ENCODE measurements around the gene ZNF682. TPM values are rescaled to one million over a fixed set of nuclear protein-coding genes. Genes with fewer than 3 reads are reported as not detected.
"Not testable (repeated sequence)": the region's sequence is repeated elsewhere in the genome, so short reads cannot be mapped to it uniquely, and the experiment has no call there.

Gene ZNF682
- 1.2 TPM for polyA plus RNA-seq (2013, experiment 1 of 2)
- 2.0 TPM for polyA plus RNA-seq (2013, experiment 2 of 2)

DNA sequence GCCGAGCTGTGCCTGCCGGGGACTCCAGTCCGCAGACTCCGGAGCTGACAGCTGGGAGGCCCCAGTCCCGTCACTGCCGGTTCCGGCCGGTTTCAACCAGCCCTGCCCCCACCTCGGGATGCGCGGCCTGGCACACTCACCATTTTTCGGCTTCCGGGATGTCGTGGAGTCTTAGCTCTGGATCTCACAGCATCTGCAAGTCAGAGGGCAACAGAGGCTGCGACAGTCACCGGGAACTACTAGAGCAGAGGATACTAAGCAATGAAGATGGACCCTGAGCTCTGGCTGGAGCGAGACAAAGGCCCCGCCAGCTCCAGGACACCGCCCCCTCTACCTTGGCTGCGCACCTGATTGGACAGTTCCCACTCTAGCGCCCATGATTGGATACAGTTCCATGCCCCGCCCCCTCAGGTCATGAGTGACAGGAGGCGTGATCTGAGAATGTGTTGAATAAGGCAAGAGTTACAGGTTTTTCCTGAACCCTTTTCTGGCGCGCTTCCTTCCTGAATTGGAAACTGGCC, at the start of gene ZNF682:
TSS of gene ZNF682 (minus strand) at position 303 of the 521 bp plus-strand sequence. CDS start at position 143, 160 bp downstream.
- H3K14ac ChIP-seq (ENCODE audit: low read length in 2 of 2): no peak within 1 kb of the TSS
- H2AFZ ChIP-seq (ENCODE audit: low read depth, low read length): peak within 1 kb of the TSS; percentile 10
- H3K9me3 ChIP-seq (ENCODE audit: control insufficient read depth, low read length): peaks cover 20% of the 10 kb centered on the region
- peak within 1 kb of the TSS; percentile 68 to 90 for H3K4me3 ChIP-seq (ENCODE audit: insufficient read depth in 1 of 2, low read depth in 1 of 2, low read length in 2 of 2)
- H3K36me3 ChIP-seq (ENCODE audit: control insufficient read depth in 1 of 2, insufficient read depth in 2 of 2, low read depth in 1 of 2, low read length in 2 of 2): peaks cover 0 to 3% of the 10 kb centered on the region in 2 experiments
- H3K4me1 ChIP-seq (ENCODE audit: control insufficient read depth, insufficient read depth, low read depth, low read length): no peaks in the 10 kb centered on the region
- peaks cover 17% of the 10 kb centered on the region for H3K79me1 ChIP-seq (replicated peaks; ENCODE audit: low read length, poor library complexity, severe bottlenecking)
- H2BK120ac ChIP-seq (ENCODE audit: low read depth, low read length): no peak within 1 kb of the TSS
- no peak within 1 kb of the TSS for H3K23ac ChIP-seq (ENCODE audit: low read length in 2 of 2)
- H3K27me3 ChIP-seq (ENCODE audit: control insufficient read depth in 1 of 2, insufficient read depth in 1 of 2, low read length in 2 of 2): no peaks in the 10 kb centered on the region
- no peak within 1 kb of the TSS for H2BK15ac ChIP-seq (ENCODE audit: low read depth, poor library complexity, severe bottlenecking)
- no peak within 1 kb of the TSS for H2BK5ac ChIP-seq (ENCODE audit: low read depth, low read length, poor library complexity, severe bottlenecking)
- no peak within 1 kb of the TSS for H2AK5ac ChIP-seq (ENCODE audit: low read length, severe bottlenecking)
- H3K4me2 ChIP-seq (ENCODE audit: low read length, poor library complexity, severe bottlenecking): peak within 1 kb of the TSS; percentile 84
- H4K91ac ChIP-seq (ENCODE audit: low read length): no peak within 1 kb of the TSS
- H4K8ac ChIP-seq (ENCODE audit: low read length): peak within 1 kb of the TSS; percentile 69
- peak within 1 kb of the TSS; percentile 91 for H3K9ac ChIP-seq (ENCODE audit: low read length)
- under 1% methylated on average over 23 of the region's 25 CpGs for WGBS
- DNase-seq: peak; percentile 95
- H3K4ac ChIP-seq (ENCODE audit: low read depth in 1 of 2, low read length in 2 of 2): no peak within 1 kb of the TSS
- H3K18ac ChIP-seq (ENCODE audit: low read depth in 1 of 2, low read length in 2 of 2): peak within 1 kb of the TSS in 1 of 2 experiments; percentile 4
- peak within 1 kb of the TSS; percentile 42 for H3K27ac ChIP-seq (ENCODE audit: low read length, poor library complexity, severe bottlenecking)
- H2BK12ac ChIP-seq (ENCODE audit: low read length in 2 of 2): no peak within 1 kb of the TSS

DNA sequence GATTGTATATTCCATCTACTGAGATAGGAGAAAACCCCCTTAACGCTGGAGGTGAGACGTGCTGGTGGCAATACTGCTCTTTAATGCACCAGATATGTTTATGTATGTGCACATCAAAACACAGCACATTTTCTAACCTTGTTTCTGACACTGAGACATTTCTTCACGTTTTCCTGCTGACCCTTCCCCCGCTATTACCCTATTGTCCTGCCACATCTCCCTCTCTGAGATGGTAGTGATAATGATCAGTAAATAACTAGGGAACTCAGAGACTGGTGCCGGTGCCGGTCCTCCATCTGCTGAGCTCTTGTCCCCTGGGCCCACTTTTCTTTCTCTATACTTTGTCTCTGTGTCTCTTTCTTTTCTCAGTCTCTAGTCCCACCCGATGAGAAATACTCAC, 43.6 kb upstream of the ZNF682 start:
- not testable (repeated sequence) for H2BK120ac ChIP-seq (ENCODE audit: low read depth, low read length); H2BK5ac ChIP-seq (ENCODE audit: low read depth, low read length, poor library complexity, severe bottlenecking); H3K27me3 ChIP-seq (ENCODE audit: control insufficient read depth in 1 of 2, insufficient read depth in 1 of 2, low read length in 2 of 2); H3K4ac ChIP-seq (ENCODE audit: low read depth in 1 of 2, low read length in 2 of 2); H2BK15ac ChIP-seq (ENCODE audit: low read depth, poor library complexity, severe bottlenecking); H3K4me3 ChIP-seq (ENCODE audit: insufficient read depth in 1 of 2, low read depth in 1 of 2, low read length in 2 of 2); H2AFZ ChIP-seq (ENCODE audit: low read depth, low read length); H3K18ac ChIP-seq (ENCODE audit: low read depth in 1 of 2, low read length in 2 of 2); H3K4me2 ChIP-seq (ENCODE audit: low read length, poor library complexity, severe bottlenecking); H4K8ac ChIP-seq (ENCODE audit: low read length); H2AK5ac ChIP-seq (ENCODE audit: low read length, severe bottlenecking); H3K36me3 ChIP-seq (ENCODE audit: control insufficient read depth in 1 of 2, insufficient read depth in 2 of 2, low read depth in 1 of 2, low read length in 2 of 2); H4K91ac ChIP-seq (ENCODE audit: low read length); DNase-seq; H2BK12ac ChIP-seq (ENCODE audit: low read length in 2 of 2); H3K23ac ChIP-seq (ENCODE audit: low read length in 2 of 2); H3K4me1 ChIP-seq (ENCODE audit: control insufficient read depth, insufficient read depth, low read depth, low read length); H3K27ac ChIP-seq (ENCODE audit: low read length, poor library complexity, severe bottlenecking); H3K14ac ChIP-seq (ENCODE audit: low read length in 2 of 2); H3K9ac ChIP-seq (ENCODE audit: low read length)
- peaks cover 27% of the 10 kb centered on the region for H3K79me1 ChIP-seq (replicated peaks; ENCODE audit: low read length, poor library complexity, severe bottlenecking)
- peaks cover 17% of the 10 kb centered on the region for H3K9me3 ChIP-seq (ENCODE audit: control insufficient read depth, low read length)
- WGBS: 30% methylated on average over 4 of the region's 7 CpGs

DNA sequence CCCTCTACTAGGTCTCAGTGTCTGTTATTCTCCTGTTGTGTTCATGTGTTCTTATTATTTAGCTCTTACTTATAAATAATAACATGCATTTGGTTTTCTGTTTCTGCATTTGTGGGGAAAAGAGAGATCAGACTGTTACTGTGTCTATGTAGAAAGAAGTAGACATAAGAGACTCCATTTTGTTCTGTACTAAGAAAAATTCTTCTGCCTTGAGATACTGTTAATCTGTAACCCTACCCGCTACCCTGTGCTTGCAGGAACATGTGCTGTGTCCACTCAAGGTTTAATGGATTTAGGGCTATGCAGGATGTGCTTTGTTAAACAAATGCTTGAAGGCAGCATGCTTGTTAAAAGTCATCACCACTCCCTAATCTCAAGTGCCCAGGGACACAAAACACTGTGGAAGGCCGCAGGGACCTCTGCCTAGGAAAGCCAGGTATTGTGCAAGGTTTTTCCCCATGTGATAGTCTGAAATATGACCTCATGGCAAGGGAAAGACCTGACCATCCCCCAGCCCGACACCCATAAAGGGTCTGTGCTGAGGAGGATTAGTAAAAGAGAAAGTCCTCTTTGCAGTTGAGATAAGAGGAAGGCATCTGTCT, 43.0 kb upstream of the ZNF682 start:
- H2BK5ac ChIP-seq (ENCODE audit: low read depth, low read length, poor library complexity, severe bottlenecking); H2AFZ ChIP-seq (ENCODE audit: low read depth, low read length); H3K4me2 ChIP-seq (ENCODE audit: low read length, poor library complexity, severe bottlenecking); H4K91ac ChIP-seq (ENCODE audit: low read length); H3K27ac ChIP-seq (ENCODE audit: low read length, poor library complexity, severe bottlenecking); H3K4ac ChIP-seq (ENCODE audit: low read depth in 1 of 2, low read length in 2 of 2); H3K4me1 ChIP-seq (ENCODE audit: control insufficient read depth, insufficient read depth, low read depth, low read length); H2BK120ac ChIP-seq (ENCODE audit: low read depth, low read length); H3K14ac ChIP-seq (ENCODE audit: low read length in 2 of 2); H3K36me3 ChIP-seq (ENCODE audit: control insufficient read depth in 1 of 2, insufficient read depth in 2 of 2, low read depth in 1 of 2, low read length in 2 of 2); H3K27me3 ChIP-seq (ENCODE audit: control insufficient read depth in 1 of 2, insufficient read depth in 1 of 2, low read length in 2 of 2); H2BK12ac ChIP-seq (ENCODE audit: low read length in 2 of 2); H3K4me3 ChIP-seq (ENCODE audit: insufficient read depth in 1 of 2, low read depth in 1 of 2, low read length in 2 of 2); H2BK15ac ChIP-seq (ENCODE audit: low read depth, poor library complexity, severe bottlenecking); H4K8ac ChIP-seq (ENCODE audit: low read length); H2AK5ac ChIP-seq (ENCODE audit: low read length, severe bottlenecking); H3K9ac ChIP-seq (ENCODE audit: low read length); H3K23ac ChIP-seq (ENCODE audit: low read length in 2 of 2); H3K18ac ChIP-seq (ENCODE audit: low read depth in 1 of 2, low read length in 2 of 2): not testable (repeated sequence)
- Histone ChIP-seq H3K9me3 (ENCODE audit: control insufficient read depth, low read length) (peaks cover 17% of the 10 kb centered on the region), H3K79me1 (replicated peaks; ENCODE audit: low read length, poor library complexity, severe bottlenecking) (peaks cover 24% of the 10 kb centered on the region)
- WGBS: 50% methylated on average over 1 of the region's 3 CpGs
- DNase-seq: peak; percentile 41

DNA sequence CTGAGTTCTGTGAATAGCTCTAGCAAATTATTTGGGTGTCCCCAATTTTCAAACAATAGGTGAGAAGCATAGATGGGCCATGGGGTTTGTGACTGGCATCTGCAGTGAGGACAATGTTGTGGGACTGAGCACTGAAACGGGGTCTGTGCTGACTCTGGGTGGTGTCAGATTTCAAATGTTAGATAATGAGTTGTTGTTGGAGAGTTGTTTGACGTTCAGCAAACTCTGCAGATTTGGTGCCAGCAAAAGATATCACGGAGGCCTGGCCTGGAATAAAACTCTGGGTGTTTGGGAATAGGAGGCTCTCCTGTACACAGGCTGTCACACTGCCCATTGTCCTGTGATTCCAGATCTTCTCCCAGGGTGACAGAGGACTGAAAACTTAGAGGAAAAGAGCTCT, 41.4 kb upstream of the ZNF682 start:
- Histone ChIP-seq H3K36me3 (ENCODE audit: control insufficient read depth in 1 of 2, insufficient read depth in 2 of 2, low read depth in 1 of 2, low read length in 2 of 2) (peaks cover 0 to 4% of the 10 kb centered on the region in 2 experiments), H3K14ac (ENCODE audit: low read length in 2 of 2) (no peak overlapping the region), H3K23ac (ENCODE audit: low read length in 2 of 2) (no peak overlapping the region), H4K91ac (ENCODE audit: low read length) (no peak overlapping the region), H3K4me1 (ENCODE audit: control insufficient read depth, insufficient read depth, low read depth, low read length) (peaks cover 4% of the 10 kb centered on the region), H3K4me3 (ENCODE audit: insufficient read depth in 1 of 2, low read depth in 1 of 2, low read length in 2 of 2) (no peak overlapping the region), H3K79me1 (replicated peaks; ENCODE audit: low read length, poor library complexity, severe bottlenecking) (peaks cover 24% of the 10 kb centered on the region), H2BK12ac (ENCODE audit: low read length in 2 of 2) (no peak overlapping the region), H3K9ac (ENCODE audit: low read length) (no peak overlapping the region), H2AFZ (ENCODE audit: low read depth, low read length) (no peak overlapping the region), H3K4ac (ENCODE audit: low read depth in 1 of 2, low read length in 2 of 2) (no peak overlapping the region), H2BK5ac (ENCODE audit: low read depth, low read length, poor library complexity, severe bottlenecking) (no peak overlapping the region), H3K18ac (ENCODE audit: low read depth in 1 of 2, low read length in 2 of 2) (no peak overlapping the region), H2AK5ac (ENCODE audit: low read length, severe bottlenecking) (no peak overlapping the region), H4K8ac (ENCODE audit: low read length) (no peak overlapping the region), H3K27ac (ENCODE audit: low read length, poor library complexity, severe bottlenecking) (no peak overlapping the region), H3K9me3 (ENCODE audit: control insufficient read depth, low read length) (peaks cover 19% of the 10 kb centered on the region), H2BK15ac (ENCODE audit: low read depth, poor library complexity, severe bottlenecking) (no peak overlapping the region), H2BK120ac (ENCODE audit: low read depth, low read length) (no peak overlapping the region), H3K4me2 (ENCODE audit: low read length, poor library complexity, severe bottlenecking) (no peak overlapping the region), H3K27me3 (ENCODE audit: control insufficient read depth in 1 of 2, insufficient read depth in 1 of 2, low read length in 2 of 2) (no peaks in the 10 kb centered on the region)
- no peak for DNase-seq
- WGBS: 51% methylated on average over 3 of the region's 3 CpGs

Data from mesenchymal stem cell (in vitro differentiated cells and primary cell).